ENCODE data around the gene DDR2.
"Not testable (repeated sequence)": the region's sequence is repeated elsewhere in the genome, so short reads cannot be mapped to it uniquely, and the experiment has no call there.

The DDR2 gene

GRCh38 chr1:162725301-162725837 is 93.1 kb downstream of the DDR2 start:
- no peak for DNase-seq

- DNase-seq, result no peak
Observed at GRCh38 chr1:162726555-162726954, 94.3 kb downstream of the DDR2 start.

- DNase-seq, result not testable (repeated sequence)
Observed at GRCh38 chr1:162727493-162727892, 95.2 kb downstream of the DDR2 start.

- no peak for DNase-seq
Observed at GRCh38 chr1:162728573-162728972, 96.3 kb downstream of the DDR2 start.

- DNase-seq, result not testable (repeated sequence)
Observed at GRCh38 chr1:162729195-162729774, 97.0 kb downstream of the DDR2 start.

GRCh38 chr1:162732094-162732493 is 99.8 kb downstream of the DDR2 start:
- DNase-seq, result no peak

GRCh38 chr1:162732566-162733335 is 100.5 kb downstream of the DDR2 start:
- no peak for DNase-seq

- DNase-seq, result no peak
Observed at GRCh38 chr1:162733336-162733590, 101.0 kb downstream of the DDR2 start.

- DNase-seq, result no peak
Observed at GRCh38 chr1:162734047-162734446, 101.8 kb downstream of the DDR2 start.

- DNase-seq, result no peak
Observed at GRCh38 chr1:162736184-162736583, 103.9 kb downstream of the DDR2 start.

- no peak for DNase-seq
Observed at GRCh38 chr1:162736633-162737067, 104.4 kb downstream of the DDR2 start.

GRCh38 chr1:162740755-162741154 is 108.5 kb downstream of the DDR2 start:
- no peak for DNase-seq

GRCh38 chr1:162741574-162741973 is 109.3 kb downstream of the DDR2 start:
- DNase-seq, result no peak

GRCh38 chr1:162746264-162746942 is 114.1 kb downstream of the DDR2 start:
- not testable (repeated sequence) for DNase-seq

- no peak for DNase-seq
Observed at GRCh38 chr1:162753001-162753658, 120.9 kb downstream of the DDR2 start.

- no peak for DNase-seq
Observed at GRCh38 chr1:162753998-162754585, 121.8 kb downstream of the DDR2 start.

- DNase-seq, result no peak
Observed at GRCh38 chr1:162755306-162755705, 123.0 kb downstream of the DDR2 start.

- no peak for DNase-seq
Observed at GRCh38 chr1:162756523-162756922, 124.3 kb downstream of the DDR2 start.

GRCh38 chr1:162757476-162757875 is 125.2 kb downstream of the DDR2 start:
- no peak for DNase-seq

GRCh38 chr1:162765788-162766187 is 133.5 kb downstream of the DDR2 start:
- DNase-seq, result no peak

GRCh38 chr1:162772571-162773154 is 140.4 kb downstream of the DDR2 start:
- DNase-seq, result no peak

GRCh38 chr1:162774007-162774406 is 141.7 kb downstream of the DDR2 start:
- DNase-seq, result no peak
